GM12801 (cell line): Measurements from ENCODE around the gene PANK4.

Experiments used
- CTCF ChIP-seq: IDR thresholded peaks from one replicate; pipeline ENCODE4 v1.5.1; 2011; ENCODE audit warnings: control low read depth; ENCODE audit not compliant: insufficient read length; ENCODE audit errors: extremely low read depth

PANK4 gene

GRCh38 chr1:2529784-2530512, 3.6 kb upstream of the PANK4 start, which contains the start of gene HES5:
Gene HES5 (minus strand): TSS chr1:2530263. CDS start chr1:2530164, 99 bp downstream.
- TF ChIP-seq CTCF = no peak

DNA sequence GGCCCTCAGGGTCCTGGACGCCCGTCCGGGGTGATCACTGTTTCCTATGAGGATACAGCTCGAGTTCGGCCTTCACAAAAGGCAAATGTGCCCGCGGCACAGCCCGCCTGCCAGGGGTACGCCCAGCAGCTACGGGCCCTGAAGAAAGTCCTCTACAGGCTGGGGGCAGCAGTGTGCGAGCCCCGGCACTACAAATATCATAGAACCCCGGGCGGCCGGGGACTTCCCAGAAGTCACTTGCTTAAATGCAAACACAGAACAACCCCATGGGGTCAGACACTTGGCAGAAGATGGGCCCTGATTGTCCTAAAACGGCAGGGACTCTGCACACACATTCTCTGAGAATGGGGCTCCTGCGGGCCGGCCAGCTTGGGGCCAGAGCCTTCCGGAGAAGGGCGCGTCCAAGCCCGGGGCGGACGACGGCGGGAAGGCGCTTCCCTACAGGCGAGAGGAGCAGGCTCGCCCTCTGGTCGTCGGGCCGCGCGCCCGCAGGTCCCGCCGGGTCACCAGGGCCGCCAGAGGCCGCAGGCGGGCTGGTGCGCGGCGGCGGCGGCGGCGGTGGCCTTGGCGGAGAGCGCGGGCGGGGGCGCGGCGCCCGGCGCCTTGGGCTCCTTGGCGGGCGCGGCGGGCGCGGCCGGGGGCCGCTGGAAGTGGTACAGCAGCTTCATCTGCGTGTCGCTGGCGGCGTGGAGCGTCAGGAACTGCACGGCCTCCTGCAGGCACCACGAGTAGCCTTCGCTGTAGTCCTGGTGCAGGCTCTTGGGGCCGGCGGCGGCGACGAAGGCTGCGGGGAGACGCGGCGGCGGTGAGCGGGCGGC, 2.8 kb upstream of the PANK4 start:
- no peak for TF ChIP-seq CTCF

- TF ChIP-seq CTCF = no peak
Observed at GRCh38 chr1:2528611-2528965, 2.2 kb upstream of the PANK4 start.

GRCh38 chr1:2528016-2528415, 1.6 kb upstream of the PANK4 start:
- no peak for TF ChIP-seq CTCF

- TF ChIP-seq CTCF = no peak
Observed at GRCh38 chr1:2527556-2527860, 1.1 kb upstream of the PANK4 start.

- TF ChIP-seq CTCF = no peak
Observed at GRCh38 chr1:2526824-2527555, 594 bp upstream of the PANK4 start.

DNA sequence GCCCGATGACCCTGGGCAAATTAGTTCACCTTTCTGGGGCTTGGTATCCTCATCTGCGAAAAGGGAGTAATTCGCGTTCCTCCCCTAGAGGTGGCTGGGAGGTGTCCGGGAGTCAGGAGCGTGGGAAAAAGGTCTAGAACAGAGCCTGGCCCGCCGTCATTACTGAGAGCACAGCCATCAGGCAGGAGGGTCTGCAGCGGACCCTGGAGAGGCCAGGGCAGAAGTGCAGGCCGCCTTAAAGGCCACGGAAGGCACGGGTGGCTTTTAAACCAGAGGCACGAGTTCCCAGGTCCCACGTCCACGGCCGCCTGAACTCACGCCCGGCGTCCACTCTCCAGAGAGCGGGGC, 850 bp downstream of the PANK4 start:
- TF ChIP-seq CTCF = no peak
